ENCODE results near the gene PITRM1. TPM values are rescaled to one million over a fixed set of nuclear protein-coding genes. Genes with fewer than 3 reads are reported as not detected.

PITRM1 gene
- polyA plus RNA-seq, 1 of the 3 experiments (the other 2 are of a cell fraction) = 79.6 TPM

DNA sequence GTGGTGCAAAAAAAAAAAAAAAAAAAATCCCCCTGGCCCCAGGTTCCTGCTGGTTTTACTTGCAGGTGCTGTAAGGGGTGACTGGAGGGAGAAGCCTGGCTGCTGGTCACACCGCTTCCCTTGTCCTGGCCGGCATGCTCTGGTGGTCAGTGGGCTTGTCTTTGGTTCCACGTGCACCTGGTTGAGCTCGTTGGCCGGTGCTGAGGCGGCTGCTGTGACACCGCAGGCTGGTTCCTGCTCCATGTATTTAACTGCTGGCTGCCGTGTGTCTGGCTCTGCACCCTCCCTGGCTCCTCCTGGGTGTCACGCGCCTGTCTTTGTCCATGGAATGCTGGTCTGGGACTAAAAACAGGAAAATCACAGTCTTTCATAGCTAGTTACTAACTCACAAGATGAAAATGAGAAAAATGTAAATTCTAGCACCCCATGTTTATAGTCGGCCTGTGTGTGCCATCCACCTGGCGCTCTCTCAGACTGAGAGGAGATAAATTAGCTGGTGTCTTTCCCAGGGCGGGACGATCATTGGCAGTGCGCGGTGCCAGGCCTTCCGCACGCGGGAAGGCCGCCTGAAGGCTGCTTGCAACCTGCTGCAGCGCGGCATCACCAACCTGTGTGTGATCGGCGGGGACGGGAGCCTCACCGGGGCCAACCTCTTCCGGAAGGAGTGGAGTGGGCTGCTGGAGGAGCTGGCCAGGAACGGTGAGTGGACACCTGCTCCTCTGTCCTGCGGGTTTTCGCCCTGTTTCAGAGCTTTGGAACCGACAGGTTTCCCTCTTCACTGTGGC, 71.5 kb downstream of the PITRM1 start:
- Histone ChIP-seq H3K9me2 (no peaks in the 10 kb centered on the region), H3K9me3 (no peaks in the 10 kb centered on the region), H3K79me2 (ENCODE audit: insufficient read depth) (peaks cover 80% of the 10 kb centered on the region), H3K4me1 (ENCODE audit: control insufficient read depth in 1 of 2, insufficient read depth in 2 of 2, low read depth in 1 of 2, low read length in 1 of 2) (peaks cover 3 to 14% of the 10 kb centered on the region in 2 experiments; a peak in 3 of 4 replicates), H3K36me3 (replicated peaks in 1 of 2; ENCODE audit: control insufficient read depth in 1 of 2, insufficient read depth in 2 of 2, low read length in 1 of 2) (peaks cover 42 to 44% of the 10 kb centered on the region in 2 experiments), H3K4me3 (ENCODE audit: low read depth in 2 of 2, low read length in 1 of 2) (no peak overlapping the region), H3K27ac (ENCODE audit: low read depth in 2 of 2, low read length in 1 of 2) (no peak overlapping the region), H4K20me1 (ENCODE audit: insufficient read depth) (no peaks in the 10 kb centered on the region), H3K9ac (no peak overlapping the region), H3F3A (replicated peaks; ENCODE audit: insufficient read depth) (peaks cover 20% of the 10 kb centered on the region), H3K27me3 (ENCODE audit: insufficient read depth) (no peaks in the 10 kb centered on the region), H3K4me2 (no peak overlapping the region), H2AFZ (ENCODE audit: low read depth) (no peak overlapping the region)
- POLR2A ChIA-PET = no interaction called here
- CTCF ChIA-PET = interaction anchor here (0.7 kb wide), 1 partner anchor 8 kb away, joined by 4 read pairs; no protein-coding TSS in a partner anchor
- no peak for DNase-seq
- WGBS (ENCODE audit: low lambda C conversion rate) = 97% methylated on average over 31 of the region's 31 CpGs
- no peak for TF ChIP-seq MEF2A (IDR thresholded peaks at IDR 0.05; ENCODE audit: borderline replicate concordance, low read depth)
- TF ChIP-seq RAD21 (IDR thresholded peaks at IDR 0.05; ENCODE audit: low read length) = no peak
- TF ChIP-seq SIN3A (IDR thresholded peaks at IDR 0.05; ENCODE audit: borderline replicate concordance, low read depth, low read length) = no peak
- no peak for TF ChIP-seq TEAD4 (IDR thresholded peaks at IDR 0.05; ENCODE audit: borderline replicate concordance, insufficient read depth)
- TF ChIP-seq GATA2 (CRISPR knock-in tag; IDR thresholded peaks at IDR 0.05) = no peak
- TF ChIP-seq, protein P1, sequence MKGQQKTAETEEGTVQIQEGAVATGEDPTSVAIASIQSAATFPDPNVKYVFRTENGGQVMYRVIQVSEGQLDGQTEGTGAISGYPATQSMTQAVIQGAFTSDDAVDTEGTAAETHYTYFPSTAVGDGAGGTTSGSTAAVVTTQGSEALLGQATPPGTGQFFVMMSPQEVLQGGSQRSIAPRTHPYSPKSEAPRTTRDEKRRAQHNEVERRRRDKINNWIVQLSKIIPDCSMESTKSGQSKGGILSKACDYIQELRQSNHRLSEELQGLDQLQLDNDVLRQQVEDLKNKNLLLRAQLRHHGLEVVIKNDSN (IDR thresholded peaks at IDR 0.05; ENCODE audit: borderline replicate concordance, low read depth) = no peak
- TF ChIP-seq RCOR1 (IDR thresholded peaks at IDR 0.05; ENCODE audit: low read length) = no peak
- no peak for TF ChIP-seq CHD2 (IDR thresholded peaks at IDR 0.05; ENCODE audit: low read length, partially characterized antibody)
- TF ChIP-seq YY1 (IDR thresholded peaks at IDR 0.05; ENCODE audit: low read depth) = no peak
- no peak for TF ChIP-seq FOXM1 (IDR thresholded peaks at IDR 0.05; ENCODE audit: low read depth)
- no peak for TF ChIP-seq RFX5 (IDR thresholded peaks at IDR 0.05; ENCODE audit: low read length)
- TF ChIP-seq SMC3 (IDR thresholded peaks at IDR 0.05; ENCODE audit: low read depth, low read length) = no peak
- TF ChIP-seq EZH2phosphoT487 (IDR thresholded peaks at IDR 0.05; ENCODE audit: borderline replicate concordance, low read depth) = no peak

DNA sequence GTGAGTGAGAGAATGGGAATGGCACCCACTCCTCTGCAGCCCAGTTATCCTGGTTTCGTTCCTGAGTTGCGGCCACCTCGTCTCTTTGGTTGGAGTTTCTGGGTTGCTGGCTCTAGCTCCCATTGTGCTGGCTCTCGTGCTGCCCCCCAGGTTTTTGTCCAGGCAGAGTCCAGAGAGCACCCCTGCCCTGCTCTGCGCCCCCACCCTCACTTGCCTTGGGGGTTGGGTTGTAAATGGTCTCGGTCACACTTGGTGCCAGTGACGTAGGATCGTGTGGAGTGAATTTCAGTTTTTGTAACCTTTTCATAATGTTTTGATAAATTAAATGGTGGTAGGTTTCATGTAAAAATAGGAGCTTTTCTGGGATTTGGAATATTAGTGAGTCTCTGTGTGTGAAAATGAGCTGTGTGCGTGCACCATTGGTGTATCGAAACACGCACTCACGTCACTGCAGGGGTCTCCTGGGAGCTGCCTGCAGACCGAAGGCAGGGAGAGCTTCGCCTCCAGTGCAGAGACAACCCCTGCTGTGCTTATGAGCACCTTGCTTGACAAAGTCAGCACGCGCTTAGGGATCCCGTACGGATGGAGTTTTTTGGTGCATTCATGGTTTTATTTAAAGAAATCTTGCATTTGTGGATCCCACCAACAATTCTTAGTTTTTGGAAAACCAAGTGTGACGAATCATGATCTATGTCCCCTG, 72.3 kb downstream of the PITRM1 start:
- Histone ChIP-seq H3K4me2 (no peak overlapping the region), H3K9ac (no peak overlapping the region), H3K36me3 (replicated peaks in 1 of 2; ENCODE audit: control insufficient read depth in 1 of 2, insufficient read depth in 2 of 2, low read length in 1 of 2) (peaks cover 36 to 41% of the 10 kb centered on the region in 2 experiments), H3F3A (replicated peaks; ENCODE audit: insufficient read depth) (peaks cover 19% of the 10 kb centered on the region), H3K9me3 (no peaks in the 10 kb centered on the region), H3K4me3 (ENCODE audit: low read depth in 2 of 2, low read length in 1 of 2) (no peak overlapping the region), H4K20me1 (ENCODE audit: insufficient read depth) (no peaks in the 10 kb centered on the region), H3K79me2 (ENCODE audit: insufficient read depth) (peaks cover 80% of the 10 kb centered on the region), H3K27me3 (ENCODE audit: insufficient read depth) (no peaks in the 10 kb centered on the region), H3K4me1 (ENCODE audit: control insufficient read depth in 1 of 2, insufficient read depth in 2 of 2, low read depth in 1 of 2, low read length in 1 of 2) (peaks cover 5 to 17% of the 10 kb centered on the region in 2 experiments; a peak in 3 of 4 replicates), H3K9me2 (no peaks in the 10 kb centered on the region), H3K27ac (ENCODE audit: low read depth in 2 of 2, low read length in 1 of 2) (no peak overlapping the region), H2AFZ (ENCODE audit: low read depth) (no peak overlapping the region)
- TF ChIP-seq TEAD4 (IDR thresholded peaks at IDR 0.05; ENCODE audit: borderline replicate concordance, insufficient read depth) (no peak), GABPA (IDR thresholded peaks at IDR 0.05; ENCODE audit: low read depth) (no peak), RXRA (IDR thresholded peaks at IDR 0.05; ENCODE audit: borderline replicate concordance, low read depth) (no peak), MEF2A (IDR thresholded peaks at IDR 0.05; ENCODE audit: borderline replicate concordance, low read depth) (no peak), TCF12 (IDR thresholded peaks at IDR 0.05) (no peak)
- no peak for DNase-seq
- POLR2A ChIA-PET = no interaction called here
- 96% methylated on average over 14 of the region's 19 CpGs for WGBS (ENCODE audit: low lambda C conversion rate)
- CTCF ChIA-PET = no interaction called here
